D721Med (cell line): ENCODE measurements around the gene EHF.

Source experiments
- DNase-seq: peaks from one replicate; pipeline ENCODE4 v3.0.0; 2011; ENCODE audit warnings: low spot score; ENCODE audit not compliant: insufficient read length
- FAIRE-seq: peaks from 2 replicates; lab custom pipeline; 2011; peaks lifted over from hg19 to GRCh38; lab: Jason Lieb, UNC
- TF ChIP-seq, protein P1 (sequence below): IDR thresholded peaks from 2 replicates; pipeline ENCODE4 v1.5.1; 2012; ENCODE audit warnings: mild to moderate bottlenecking, control low read depth; ENCODE audit not compliant: insufficient read depth; ENCODE audit errors: missing control alignments

The EHF gene

DNA sequence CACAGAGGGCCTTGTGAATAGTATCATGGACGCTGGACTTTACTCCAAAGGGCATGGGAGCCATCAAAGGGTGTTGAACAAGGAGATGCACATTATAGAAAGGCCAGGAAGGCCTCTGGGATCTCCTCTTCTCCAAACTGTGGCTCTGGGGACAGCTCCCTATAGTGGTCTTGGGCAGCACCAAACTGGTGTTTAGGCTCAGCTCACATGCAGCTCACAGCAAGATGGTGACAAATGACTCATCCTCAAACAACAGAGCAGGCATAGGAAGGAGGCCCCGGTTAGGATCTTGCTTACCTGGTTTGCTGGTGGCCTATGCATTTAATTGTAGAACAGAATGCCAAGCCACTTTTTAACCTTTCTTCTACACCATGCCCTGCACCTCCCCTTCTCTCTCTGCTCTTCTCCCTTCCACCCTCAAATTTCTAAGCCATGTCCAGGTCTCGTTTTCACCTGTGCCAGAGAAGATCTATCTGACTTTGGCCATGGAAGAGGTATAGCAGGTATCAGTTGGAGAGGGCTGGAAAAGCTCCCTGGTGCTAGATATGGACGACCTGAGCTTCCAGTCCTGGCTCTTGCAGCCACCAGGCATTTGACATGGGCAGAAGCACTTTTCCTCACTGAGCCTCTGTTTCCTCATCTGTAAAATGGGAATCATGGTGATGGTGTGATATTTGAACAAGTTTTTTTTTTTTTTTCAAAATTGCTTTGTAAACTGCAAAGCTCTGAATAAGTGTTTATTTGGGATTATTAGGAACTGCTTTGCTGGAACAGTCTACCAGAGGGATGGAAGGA, 14.4 kb upstream of the EHF start:
- FAIRE-seq: no peak
- TF ChIP-seq, protein P1, sequence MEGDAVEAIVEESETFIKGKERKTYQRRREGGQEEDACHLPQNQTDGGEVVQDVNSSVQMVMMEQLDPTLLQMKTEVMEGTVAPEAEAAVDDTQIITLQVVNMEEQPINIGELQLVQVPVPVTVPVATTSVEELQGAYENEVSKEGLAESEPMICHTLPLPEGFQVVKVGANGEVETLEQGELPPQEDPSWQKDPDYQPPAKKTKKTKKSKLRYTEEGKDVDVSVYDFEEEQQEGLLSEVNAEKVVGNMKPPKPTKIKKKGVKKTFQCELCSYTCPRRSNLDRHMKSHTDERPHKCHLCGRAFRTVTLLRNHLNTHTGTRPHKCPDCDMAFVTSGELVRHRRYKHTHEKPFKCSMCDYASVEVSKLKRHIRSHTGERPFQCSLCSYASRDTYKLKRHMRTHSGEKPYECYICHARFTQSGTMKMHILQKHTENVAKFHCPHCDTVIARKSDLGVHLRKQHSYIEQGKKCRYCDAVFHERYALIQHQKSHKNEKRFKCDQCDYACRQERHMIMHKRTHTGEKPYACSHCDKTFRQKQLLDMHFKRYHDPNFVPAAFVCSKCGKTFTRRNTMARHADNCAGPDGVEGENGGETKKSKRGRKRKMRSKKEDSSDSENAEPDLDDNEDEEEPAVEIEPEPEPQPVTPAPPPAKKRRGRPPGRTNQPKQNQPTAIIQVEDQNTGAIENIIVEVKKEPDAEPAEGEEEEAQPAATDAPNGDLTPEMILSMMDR: no peak
- no peak for DNase-seq

DNA sequence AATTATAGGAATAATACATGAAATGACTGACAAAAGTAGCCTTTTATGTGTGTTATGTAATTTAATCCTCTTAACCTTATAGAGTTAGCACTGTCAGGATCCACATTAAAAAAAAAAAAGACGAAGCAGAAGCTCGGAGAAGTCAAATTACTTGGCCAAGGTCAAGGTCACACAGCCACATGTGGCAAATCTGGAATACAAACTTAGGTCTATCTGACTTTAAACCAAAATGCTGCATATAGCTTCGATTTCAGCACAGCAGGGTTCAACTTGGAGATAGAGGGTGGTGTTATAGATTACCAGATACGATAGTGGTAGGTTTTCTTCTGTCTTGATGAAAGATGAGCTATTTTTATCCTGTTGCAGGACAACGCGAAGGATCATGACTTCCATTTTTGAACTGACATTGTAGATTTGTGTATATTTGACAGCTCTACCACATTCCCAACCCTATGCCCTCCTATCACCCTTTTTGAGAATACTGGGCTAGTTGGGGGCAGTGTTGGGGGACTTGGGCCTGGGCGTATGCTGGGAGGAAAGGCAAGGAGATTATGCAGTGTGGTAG, 11.6 kb upstream of the EHF start:
- TF ChIP-seq, protein P1: no peak
- FAIRE-seq (no peak), DNase-seq (no peak)

DNA sequence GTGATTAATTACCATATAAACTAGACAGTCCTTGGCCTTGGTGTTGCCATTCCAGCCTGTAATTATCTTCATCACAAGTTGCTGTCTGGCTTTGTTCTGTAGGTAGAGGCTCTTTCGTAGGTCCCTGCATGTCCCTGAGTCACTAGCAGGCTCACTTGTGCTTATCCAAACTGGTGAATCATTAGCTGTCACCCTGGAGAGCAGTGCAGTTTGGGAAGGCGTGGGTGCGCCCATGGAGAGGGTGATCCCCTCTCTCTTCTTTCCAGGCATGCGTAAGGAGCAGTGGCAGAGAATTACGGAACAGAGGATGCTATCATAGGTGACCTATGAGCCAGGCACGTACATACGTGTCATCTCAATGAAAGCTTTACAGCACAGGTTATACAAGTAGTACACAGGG, 11.0 kb upstream of the EHF start:
- FAIRE-seq: no peak
- no peak for DNase-seq

GRCh38 chr11:34610324-34611041, 10.4 kb upstream of the EHF start:
- TF ChIP-seq, protein P1: no peak
- DNase-seq (no peak), FAIRE-seq (no peak)

More for the DNA sequence above, 11.0 kb upstream of the EHF start:
- TF ChIP-seq, protein P1: no peak

- no peak for FAIRE-seq
- no peak for DNase-seq
- TF ChIP-seq, protein P1: no peak
These were observed 7.9 kb upstream of the EHF start for GRCh38 chr11:34613015-34613414.

DNA sequence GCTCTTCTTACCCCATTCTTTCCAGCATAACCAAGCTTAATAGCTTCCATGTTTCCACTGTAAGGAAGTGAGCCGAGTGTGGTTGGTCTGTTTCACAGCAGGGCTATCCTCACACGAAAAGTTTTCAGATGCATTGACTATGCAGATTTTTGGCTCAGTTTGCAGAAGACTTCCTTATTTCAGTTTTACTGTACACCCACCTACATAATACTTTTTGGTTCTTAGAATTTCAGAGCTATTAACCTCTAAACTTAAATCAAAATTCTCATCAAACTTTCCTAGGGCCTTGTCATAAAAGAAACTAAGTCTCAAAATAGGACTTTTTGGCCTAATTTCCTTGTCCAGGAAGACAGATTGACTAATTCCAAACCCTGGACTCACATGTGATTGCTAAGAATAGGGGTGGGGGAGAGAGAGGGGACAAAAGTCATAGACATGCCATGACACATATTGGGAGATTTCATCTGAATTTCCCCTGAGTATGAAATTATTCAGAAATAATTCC, 7.3 kb upstream of the EHF start:
- no peak for FAIRE-seq
- TF ChIP-seq, protein P1: no peak
- DNase-seq: no peak
